GM10248 (cell line): ENCODE data around the gene LBX2.
"Not testable (repeated sequence)": the region's sequence is repeated elsewhere in the genome, so short reads cannot be mapped to it uniquely, and the experiment has no call there.

Source experiments
- CTCF ChIA-PET: fragments of 300-600 bp; sonication (Branson Sonifier 250); formaldehyde crosslinking; extraction: SDS; loops from one replicate; lab custom pipeline; 2021; ENCODE audit warnings: antibody characterized with exemption; lab: Yijun Ruan, JAX
- POLR2A ChIA-PET: fragments of 350-650 bp; sonication (Branson Sonifier 250); formaldehyde crosslinking; extraction: SDS; loops from one replicate; lab custom pipeline; 2020; ENCODE audit warnings: antibody characterized with exemption; lab: Yijun Ruan, JAX
- DNase-seq: peaks from one replicate; pipeline ENCODE4 v3.0.0; 2012; ENCODE audit errors: extremely low spot score
- TF ChIP-seq, protein P1 (sequence below): IDR thresholded peaks from 2 replicates; pipeline ENCODE4 v1.5.1; 2012; ENCODE audit warnings: mild to moderate bottlenecking, low read depth; ENCODE audit errors: extremely low read depth, missing control alignments, control extremely low read depth

LBX2 gene

DNA sequence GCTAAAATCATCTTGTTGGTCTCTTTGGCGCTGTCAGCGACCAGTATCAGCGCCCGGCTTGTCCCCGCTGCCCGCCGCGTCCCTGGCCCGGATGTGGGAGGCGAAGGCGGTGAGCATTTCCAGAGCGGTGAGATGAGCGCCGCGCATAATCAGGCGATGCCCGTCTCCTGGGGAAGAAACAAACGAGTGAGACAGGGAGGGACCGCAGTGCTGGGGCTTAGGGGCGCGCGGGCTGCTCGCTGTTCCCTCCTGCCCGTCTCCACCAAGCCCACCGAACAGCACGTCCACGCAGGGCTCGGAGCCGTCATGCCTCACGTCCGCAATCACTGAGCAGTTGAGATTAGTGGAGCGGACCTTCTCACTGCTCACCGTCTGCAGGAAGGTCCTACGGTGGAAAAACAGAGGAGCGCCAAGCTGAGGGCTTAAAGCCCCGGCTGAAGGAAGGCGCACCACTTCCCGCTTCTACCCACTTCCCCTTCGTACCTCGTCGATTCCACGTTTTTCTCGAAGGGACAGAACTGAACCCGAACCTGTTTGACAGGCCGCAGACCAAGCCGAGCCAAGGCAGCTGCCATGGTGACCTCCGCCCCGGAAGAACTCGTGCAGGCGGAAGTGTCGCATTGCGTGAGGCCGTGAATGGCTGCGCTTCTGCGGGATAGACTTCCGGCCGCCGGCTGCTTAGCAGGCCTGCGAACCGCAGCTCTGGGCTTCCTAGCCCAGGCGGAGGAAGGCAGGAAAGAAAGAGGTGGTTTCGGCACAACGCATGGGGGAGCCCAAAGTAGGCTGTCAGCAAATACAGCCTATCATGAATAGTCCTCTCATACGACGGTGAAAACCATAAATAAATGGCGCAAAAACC is 27.1 kb downstream of the LBX2 start, which contains the start of gene MRPL53:
Gene MRPL53 (minus strand): TSS at position 595 of the 859 bp plus-strand sequence. CDS start 20 bp downstream, at position 575.
- TF ChIP-seq, protein P1, sequence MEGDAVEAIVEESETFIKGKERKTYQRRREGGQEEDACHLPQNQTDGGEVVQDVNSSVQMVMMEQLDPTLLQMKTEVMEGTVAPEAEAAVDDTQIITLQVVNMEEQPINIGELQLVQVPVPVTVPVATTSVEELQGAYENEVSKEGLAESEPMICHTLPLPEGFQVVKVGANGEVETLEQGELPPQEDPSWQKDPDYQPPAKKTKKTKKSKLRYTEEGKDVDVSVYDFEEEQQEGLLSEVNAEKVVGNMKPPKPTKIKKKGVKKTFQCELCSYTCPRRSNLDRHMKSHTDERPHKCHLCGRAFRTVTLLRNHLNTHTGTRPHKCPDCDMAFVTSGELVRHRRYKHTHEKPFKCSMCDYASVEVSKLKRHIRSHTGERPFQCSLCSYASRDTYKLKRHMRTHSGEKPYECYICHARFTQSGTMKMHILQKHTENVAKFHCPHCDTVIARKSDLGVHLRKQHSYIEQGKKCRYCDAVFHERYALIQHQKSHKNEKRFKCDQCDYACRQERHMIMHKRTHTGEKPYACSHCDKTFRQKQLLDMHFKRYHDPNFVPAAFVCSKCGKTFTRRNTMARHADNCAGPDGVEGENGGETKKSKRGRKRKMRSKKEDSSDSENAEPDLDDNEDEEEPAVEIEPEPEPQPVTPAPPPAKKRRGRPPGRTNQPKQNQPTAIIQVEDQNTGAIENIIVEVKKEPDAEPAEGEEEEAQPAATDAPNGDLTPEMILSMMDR: no peak
- ChIA-PET POLR2A (interaction anchor here (0.8 to 2.3 kb wide), 3 partner anchors 10 to 66 kb away, joined by 3 to 8 read pairs (median 4); partner anchors contain the start of genes CCDC142, TTC31 and WBP1), CTCF (interaction anchor here (1.0 to 4.1 kb wide), 6 partner anchors 10 to 114 kb away, joined by 3 to 27 read pairs (median 14); partner anchors contain the start of genes CCDC142, INO80B, TTC31 and WBP1)
- DNase-seq: peak; percentile 88

DNA sequence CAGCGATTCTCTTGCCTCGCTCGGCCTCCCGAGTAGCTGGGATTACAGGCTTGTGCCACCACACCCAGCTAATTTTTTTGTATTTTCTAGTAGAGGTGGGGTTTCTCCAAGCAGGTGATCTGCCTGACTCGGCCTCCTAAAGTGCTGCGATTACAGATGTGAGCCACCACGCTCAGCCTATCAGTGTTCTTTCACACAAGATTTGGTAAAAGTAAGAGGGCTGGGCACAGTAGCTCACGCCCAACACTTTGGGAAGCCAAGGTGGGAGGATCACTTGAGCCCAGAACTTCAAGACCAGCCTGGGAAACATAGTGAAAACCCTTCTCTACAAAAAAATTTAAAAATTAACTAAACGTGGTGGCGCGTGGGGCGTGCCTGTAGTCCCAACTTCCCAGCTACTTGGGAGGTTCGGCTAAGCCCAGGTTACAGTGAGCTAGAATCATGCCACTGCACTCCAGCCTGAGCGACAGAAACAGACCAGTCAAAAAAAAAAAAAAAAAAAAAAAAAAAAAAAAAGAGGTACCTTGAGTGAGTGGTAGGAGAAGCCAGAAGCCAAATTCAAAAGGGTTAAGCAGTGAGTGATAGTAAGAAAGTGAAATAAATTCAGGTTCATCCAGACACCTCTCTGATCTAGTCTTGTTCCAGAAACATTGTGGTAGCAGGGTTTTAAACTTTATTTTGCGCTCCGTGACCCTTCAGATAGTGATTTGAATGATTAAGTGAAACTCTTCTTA is 27.9 kb downstream of the LBX2 start:
- TF ChIP-seq, protein P1: no peak
- CTCF ChIA-PET: interaction anchor here (1.8 to 3.5 kb wide), 3 partner anchors 11 to 115 kb away, joined by 4 to 27 read pairs (median 24); partner anchors contain the start of genes CCDC142 and TTC31
- no peak for DNase-seq
- POLR2A ChIA-PET: interaction anchor here (0.6 to 2.3 kb wide), 3 partner anchors 11 to 178 kb away, joined by 4 to 8 read pairs (median 6); partner anchors contain the start of genes CCDC142, TTC31 and WBP1

DNA sequence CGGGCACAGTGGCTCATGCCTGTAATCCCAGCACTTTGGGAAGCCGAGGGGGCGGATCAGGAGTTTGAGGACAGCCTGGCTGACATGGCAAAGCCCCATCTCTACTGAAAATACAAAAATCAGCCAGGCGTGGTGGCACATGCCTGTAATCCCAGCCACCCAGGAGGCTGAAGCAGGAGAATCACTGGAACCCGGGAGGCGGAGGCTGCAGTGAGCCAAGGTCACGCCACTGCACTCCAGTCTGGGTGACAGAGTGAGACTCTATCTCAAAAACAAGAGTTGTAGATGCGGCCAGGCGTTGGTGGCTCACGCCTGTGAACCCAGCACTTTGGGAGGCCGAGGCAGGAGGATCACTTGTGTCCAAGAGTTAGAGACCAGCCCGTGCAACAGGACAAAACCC is 28.7 kb downstream of the LBX2 start:
- CTCF ChIA-PET, DNase-seq: not testable (repeated sequence)
- POLR2A ChIA-PET: interaction anchor here (2.3 kb wide), 1 partner anchor 12 kb away, joined by 8 read pairs; the partner anchor contains the start of gene WBP1

DNA sequence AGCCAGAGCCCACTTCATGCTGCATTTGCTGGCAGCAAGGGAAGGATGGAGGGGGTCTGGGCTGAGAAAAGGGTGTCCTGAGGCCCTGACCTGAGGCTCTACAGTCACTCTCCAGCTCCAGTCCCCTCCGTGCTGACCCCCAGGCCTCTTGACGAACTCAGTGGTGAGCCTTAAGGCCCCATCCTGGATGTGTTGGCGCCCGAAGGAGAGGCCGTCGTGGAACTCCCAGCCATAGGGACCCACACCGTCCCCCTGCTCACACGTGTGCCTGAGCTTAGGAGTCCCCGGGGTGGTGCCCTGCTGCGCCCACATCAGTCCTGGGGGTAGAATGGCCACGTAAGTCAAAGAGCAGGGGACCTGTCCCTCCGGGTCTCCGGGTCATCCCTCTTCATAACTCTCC is 35.0 kb downstream of the LBX2 start:
- TF ChIP-seq, protein P1: no peak
- DNase-seq: no peak
- POLR2A ChIA-PET: no interaction called here
- CTCF ChIA-PET: interaction anchor here (1.0 to 2.2 kb wide), 5 partner anchors 10 to 18 kb away, joined by 3 to 12 read pairs (median 3); partner anchors contain the start of genes CCDC142, INO80B and TTC31

DNA sequence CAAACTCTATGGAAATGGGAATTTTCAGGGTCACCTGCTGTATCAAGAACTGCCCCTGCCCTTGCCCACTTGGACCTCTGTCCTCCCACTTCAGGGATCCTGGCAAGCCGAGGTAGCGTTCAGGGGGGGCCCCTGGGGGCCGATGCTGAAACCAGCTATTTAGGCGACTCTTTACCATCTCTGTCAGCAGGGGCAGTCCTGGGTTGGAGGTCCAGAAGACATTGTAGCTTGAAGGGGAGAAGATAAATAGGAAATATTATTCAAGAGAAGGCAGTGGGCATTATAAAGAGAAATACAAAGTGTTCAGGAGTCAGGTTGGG is 36.7 kb downstream of the LBX2 start:
- TF ChIP-seq, protein P1: no peak
- ChIA-PET POLR2A (no interaction called here), CTCF (interaction anchor here (2.3 kb wide), 1 partner anchor 15 kb away, joined by 4 read pairs; no protein-coding TSS in a partner anchor)
- DNase-seq: no peak

DNA sequence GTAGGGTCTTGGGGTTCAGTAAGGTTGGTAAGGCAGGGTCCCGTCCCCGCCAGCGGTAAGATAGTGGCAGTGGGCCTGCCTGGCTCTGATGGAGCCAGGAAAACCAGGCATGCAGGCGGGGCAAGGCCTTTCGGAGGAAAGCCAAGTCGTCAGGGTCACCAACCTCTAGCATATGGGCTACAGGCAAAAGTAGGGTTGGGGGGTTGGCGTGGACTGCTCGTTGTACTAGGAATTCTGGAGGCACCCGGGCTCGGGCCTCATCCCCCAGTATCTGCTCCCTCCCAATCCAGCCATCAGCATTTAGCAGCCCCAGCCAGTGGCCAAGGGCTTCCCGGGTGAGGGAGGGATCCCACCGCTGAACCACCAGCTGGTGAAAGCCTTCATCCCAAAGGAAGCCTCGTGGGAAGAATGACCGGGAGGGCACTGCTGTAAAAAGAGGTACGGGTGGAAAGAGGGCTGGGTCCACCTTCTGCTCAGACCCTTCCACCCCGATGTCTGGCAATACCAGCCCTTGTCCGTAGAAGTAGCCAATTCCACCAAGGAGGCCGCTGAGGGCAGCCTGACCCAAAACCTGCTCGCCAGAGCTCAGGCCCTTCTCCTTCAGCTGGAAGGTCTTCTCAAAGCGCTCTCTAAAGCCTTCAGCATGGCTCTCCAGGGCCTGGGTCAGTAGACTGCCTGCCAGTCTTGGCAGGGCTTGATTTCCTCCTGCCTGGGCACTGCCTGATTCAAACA is 37.2 kb downstream of the LBX2 start:
- CTCF ChIA-PET: interaction anchor here (1.2 to 2.3 kb wide), 4 partner anchors 14 to 125 kb away, joined by 3 to 4 read pairs (median 4); no protein-coding TSS in a partner anchor

More for the DNA sequence above, 37.2 kb downstream of the LBX2 start:
- POLR2A ChIA-PET: no interaction called here
- no peak for DNase-seq
- TF ChIP-seq, protein P1: no peak
